Ramos (cell line): ENCODE data around the gene FIZ1.
"Not testable (repeated sequence)": the region's sequence is repeated elsewhere in the genome, so short reads cannot be mapped to it uniquely, and the experiment has no call there.

Experiments used
- in situ Hi-C: fragments of 300-500 bp; cut with MboI; formaldehyde crosslinking; loops from one replicate; pipeline ENCODE4 v1.14.3; 2022; ENCODE audit warnings: low sequenced_read_pairs; ENCODE audit not compliant: unreplicated experiment

The FIZ1 gene

DNA sequence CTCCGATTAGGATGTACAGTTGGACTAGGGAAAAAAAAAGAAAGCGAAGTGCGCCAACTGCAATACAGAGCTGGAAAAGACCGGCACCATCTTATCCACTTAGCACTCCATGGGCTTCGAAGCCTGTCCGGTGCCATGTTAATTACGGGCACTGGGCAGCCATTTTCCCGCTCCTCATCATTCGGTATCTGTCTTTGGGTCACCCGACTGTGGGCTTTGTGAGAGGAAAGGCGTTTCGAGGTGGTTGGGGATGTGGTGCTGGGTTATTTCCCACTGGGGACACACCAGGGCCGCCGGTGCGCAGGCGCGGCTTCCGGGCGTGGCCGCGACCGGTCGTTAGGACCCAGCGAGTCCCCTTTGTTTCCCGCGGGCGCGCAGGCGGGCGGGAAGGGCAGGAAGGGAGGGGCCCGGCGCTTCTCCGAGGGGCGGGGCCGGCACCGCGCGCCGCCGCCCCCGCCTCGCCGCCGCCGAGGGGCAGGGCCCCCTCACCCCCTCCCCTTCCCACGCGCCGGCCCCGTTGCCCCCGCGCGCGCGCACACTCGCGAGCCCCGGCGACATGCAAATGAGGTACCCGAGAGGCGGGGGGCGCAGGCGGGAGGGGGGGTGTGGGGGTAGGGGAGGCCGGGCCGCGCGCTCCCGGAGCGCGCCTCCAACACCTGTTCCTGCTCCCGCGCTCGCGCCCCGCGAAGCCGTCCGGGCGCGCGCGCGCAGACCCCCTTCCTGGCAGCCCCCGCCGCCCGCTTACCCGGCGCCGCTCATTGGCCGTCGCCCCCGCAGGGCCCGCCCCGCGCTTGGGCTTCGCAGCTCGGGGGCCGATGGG is 735 bp upstream of the FIZ1 start, which contains the start of gene ZNF524:
Gene ZNF524 (plus strand): TSS at position 447 of the 820 bp plus-strand sequence. CDS start 1,825 bp downstream, outside the sequence.
- in situ Hi-C loops, result no loop called here

- in situ Hi-C loops, result no loop called here
Observed at GRCh38 chr19:55598719-55599467, 424 bp downstream of the FIZ1 start.

DNA sequence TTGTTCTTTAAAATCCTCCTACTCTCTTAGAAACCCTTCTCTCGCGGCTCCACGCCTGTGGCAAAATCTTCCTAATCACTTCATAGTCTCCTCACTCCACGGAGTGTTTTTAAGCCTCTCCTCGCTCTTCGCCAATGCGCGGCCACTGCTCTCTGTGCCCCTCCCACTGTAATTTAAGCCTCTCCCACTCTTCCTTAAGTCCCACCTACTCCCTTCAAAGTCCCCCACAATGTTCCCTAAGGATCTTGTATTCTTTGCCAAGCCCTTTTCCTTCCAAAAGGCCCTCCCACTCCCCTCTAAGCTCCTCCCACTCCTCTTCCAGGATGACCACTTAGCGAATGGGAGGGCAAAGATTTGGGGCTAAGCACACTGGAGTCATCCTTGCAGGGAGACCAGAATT is 1.3 kb downstream of the FIZ1 start:
- in situ Hi-C loops, result no loop called here

- in situ Hi-C loops, result no loop called here
Observed at GRCh38 chr19:55597501-55597921, 1.8 kb downstream of the FIZ1 start.

- in situ Hi-C loops, result no loop called here
Observed at GRCh38 chr19:55596304-55596703, 3.0 kb downstream of the FIZ1 start.

DNA sequence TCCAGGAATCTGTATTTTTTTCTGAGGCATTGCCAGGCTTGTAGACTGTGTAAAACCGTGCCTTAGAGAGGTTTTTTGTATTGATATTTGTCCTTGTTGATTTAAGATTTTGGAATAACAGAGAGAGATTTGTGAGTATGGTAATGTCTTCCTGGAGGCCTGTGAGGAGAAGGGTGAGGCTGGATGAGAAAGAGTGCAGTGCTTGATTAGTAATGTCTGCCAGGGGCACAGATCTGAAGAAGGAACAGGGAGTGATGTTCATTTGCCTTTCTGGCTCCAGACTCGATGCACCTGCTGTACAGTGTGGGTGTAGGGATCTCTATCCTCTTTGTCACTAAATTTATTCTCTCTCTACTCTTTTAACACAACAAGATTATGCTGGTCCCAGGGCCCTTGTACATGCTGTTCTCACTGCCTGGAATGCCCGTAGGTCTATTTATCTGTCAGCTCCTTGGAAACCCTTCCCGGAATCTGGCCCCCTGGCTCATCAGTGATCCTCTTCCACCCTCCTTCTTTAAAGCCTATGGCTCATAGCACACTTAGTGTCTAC is 4.2 kb downstream of the FIZ1 start:
- in situ Hi-C loops, result no loop called here

DNA sequence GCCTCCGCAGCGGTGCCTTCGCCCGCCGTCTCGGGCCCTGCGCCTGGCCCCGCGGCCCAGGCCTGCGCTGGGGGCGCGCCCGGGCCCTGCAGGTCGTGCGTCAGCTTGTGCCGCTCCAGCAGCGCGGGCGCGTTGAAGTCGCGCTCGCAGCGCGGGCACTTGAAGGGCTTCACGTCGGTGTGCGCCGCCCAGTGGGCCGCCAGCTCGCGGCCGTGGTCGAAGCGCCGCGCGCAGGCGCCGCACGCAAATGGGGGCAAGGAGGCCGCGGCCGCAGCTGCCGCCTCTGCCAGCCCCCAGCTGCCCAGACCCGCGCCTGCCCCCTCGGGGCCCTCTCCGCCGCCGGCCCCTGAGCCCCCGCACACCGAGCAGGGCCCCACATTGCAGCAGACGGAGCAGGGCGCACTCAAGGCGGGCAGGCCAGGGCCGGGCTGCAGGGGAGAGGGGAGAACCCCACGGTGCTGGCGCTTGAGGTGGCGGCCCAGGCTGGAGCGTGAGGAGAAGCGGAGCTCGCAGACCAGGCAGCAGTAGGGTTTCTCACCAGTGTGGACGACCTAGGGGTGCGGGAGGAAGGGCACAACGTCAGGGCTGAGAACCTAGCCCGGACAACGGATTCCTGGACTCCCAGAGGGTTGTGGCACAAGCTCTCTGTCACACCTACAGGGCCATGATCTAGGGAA is 6.1 kb downstream of the FIZ1 start:
- in situ Hi-C loops, result no loop called here

GRCh38 chr19:55592391-55593090 is 6.8 kb downstream of the FIZ1 start:
- in situ Hi-C loops, result no loop called here

GRCh38 chr19:55591555-55591954 is 7.8 kb downstream of the FIZ1 start:
- in situ Hi-C loops, result no loop called here

DNA sequence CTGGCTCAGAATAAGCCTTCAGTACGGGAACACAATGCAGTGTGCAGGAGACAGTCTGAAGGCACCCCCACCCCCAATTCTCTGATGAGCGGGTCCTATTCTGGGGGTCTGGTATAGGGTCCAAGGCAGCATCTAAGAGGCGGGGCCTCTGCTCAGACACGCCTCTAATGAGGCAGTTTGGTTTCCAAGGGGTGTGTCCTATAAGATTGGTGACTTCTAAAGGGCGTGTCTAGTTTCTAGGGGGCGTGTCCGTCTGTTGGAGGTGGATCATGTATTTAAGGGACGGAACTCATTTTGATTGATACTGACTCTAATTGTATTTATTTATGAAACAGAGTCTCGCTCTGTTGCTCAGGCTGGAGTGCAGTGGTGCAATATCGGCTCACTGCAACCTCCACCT is 8.7 kb downstream of the FIZ1 start:
- in situ Hi-C loops, result no loop called here

DNA sequence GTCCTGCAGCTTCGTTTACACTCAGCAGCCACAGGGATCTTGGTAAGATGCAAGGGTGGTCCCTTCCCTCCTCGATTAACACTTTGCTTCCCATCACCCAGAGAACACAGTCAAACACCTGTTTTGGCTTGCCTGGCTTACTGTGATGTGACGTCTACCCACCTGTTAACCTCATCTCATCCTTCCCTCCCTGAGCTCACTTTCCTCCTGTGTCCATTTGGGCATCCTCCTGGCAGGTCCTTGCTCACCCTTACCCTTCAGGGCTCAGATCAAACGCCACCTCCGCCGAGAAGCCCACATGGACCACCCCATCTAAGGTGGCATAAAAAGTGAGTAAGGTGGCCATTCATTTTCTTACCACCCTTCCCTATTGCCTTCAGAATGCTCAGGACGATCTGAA is 9.2 kb downstream of the FIZ1 start:
- in situ Hi-C loops, result no loop called here

GRCh38 chr19:55588738-55589137 is 10.6 kb downstream of the FIZ1 start:
- in situ Hi-C loops, result no loop called here

DNA sequence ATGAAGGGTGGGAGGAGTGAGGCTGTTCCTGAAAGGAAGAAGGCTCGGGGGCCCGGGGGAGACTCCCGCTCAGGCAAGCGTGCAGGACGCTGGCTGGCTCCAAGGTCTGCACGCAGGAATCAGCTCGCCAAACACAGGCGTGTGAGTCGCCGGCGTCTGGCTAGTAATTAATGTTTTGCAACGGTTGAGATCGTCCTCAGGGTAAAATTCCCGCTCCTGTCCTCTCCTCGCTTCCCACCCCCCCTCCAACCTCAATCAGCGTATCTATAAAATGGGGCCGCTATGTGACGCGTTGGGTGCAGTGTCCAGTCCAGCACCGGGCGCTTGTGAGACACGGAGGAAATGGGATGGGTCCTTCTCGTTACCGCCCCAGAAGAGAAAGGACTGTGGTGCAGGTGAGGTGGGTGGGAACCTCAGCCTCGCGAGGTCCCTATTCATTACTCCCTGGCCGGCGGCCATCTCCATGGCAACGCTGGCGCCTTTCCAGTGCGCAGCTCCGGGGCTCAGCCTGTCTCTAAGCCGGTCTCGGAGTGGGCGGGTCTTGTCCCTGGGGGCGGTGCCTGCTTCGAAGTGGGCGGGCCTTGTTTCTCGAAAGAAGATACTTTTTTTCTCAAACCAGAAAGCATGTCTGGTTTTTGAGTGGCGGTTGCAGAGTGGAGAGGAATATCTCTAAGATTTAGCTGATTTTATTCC is 12.2 kb downstream of the FIZ1 start:
- in situ Hi-C loops, result no loop called here

- in situ Hi-C loops, result no loop called here
Observed at GRCh38 chr19:55585658-55586339, 13.5 kb downstream of the FIZ1 start.

DNA sequence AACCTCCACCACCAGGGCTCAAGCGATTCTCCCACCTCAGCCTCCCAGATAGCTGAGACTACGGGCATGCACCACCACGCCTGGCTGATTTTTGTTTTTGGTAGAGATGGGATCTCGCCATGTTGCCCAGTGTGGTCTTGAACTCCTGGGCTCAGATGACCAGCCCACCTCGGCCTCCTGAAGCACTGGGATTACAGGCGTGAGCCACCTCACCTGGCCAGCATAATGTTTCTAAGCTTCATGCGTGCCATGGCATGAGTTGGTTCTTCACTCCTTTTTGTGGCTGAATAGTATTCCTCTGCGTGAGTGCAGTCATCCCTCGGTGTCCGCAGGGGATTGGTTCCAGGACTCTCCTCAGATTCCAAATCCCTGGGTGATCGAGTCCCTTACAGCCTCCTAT is 14.4 kb downstream of the FIZ1 start:
- in situ Hi-C loops, result no loop called here

DNA sequence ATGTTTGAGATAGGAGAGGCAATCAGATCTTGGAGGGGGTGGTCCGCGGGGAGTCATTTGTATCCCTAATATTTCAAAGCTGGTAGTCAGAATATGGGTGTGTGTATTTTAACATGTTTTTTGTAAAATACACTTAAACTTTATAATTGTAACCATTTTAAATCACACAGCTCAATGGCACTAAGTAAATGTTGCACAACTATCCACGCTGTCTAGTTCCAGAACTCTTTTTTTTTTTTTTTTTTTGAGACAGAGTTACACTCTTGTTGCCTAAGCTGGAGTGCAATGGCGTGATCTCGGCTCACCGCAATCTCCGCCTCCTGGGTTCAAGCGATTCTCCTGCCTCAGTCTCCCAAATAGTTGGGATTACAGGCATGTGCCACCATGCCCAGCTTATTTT is 15.4 kb downstream of the FIZ1 start:
- in situ Hi-C loops, result not testable (repeated sequence)

DNA sequence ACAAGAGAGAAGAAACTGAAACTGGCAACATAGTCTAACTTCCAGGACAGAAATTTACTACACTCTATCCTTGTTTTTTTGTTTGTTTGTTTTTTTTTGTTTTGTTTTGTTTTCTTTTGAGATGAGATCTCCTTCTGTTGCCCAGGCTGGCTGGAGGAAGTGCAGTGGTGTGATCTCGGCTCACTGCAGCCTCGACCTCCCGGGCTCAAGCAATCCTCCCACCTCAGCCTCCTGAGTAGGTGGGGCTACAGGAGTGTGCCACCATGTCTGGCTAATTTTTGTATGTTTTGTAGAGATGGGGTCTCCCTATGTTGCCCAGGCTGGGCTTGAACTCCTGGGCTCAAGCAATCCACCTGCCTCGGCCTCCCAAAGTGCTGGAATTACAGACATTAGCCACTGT is 17.0 kb downstream of the FIZ1 start:
- in situ Hi-C loops, result not testable (repeated sequence)

DNA sequence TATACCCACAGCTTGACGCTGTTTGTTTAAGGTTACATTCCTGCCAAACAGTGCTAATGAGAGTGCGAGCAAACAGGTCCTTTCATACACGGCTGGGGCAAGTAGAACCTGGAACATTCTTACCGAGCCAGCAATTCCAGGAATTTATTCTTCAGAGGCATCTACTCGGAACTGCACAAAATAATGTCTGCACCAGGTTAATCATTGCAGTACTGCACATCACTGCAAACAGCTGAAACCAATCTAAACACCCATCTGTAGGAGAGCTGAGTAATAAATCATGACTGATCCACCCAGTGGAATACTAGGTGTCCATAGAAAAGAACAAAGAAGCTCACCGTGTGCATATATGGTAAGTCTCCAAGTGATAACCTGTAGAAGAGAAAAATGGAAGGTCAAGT is 17.5 kb downstream of the FIZ1 start:
- in situ Hi-C loops, result no loop called here
